NOMO-1 treated with dmso at 0.1 percent for 144 hours (cell line): ENCODE results near the gene MREG.
"Not testable (repeated sequence)": the region's sequence is repeated elsewhere in the genome, so short reads cannot be mapped to it uniquely, and the experiment has no call there.

Source experiments
- DNase-seq: peaks from one replicate; lab custom pipeline; 2025; ENCODE audit not compliant: unreplicated experiment; lab: John Stamatoyannopoulos, UW

Gene MREG

GRCh38 chr2:215994911-215995310 lies 18.4 kb downstream of the MREG start:
- no peak for DNase-seq

GRCh38 chr2:215988556-215989207 lies 24.7 kb downstream of the MREG start:
- not testable (repeated sequence) for DNase-seq

- no peak for DNase-seq
These were observed 28.1 kb downstream of the MREG start for GRCh38 chr2:215985257-215985656.

GRCh38 chr2:215984661-215985060 lies 28.7 kb downstream of the MREG start:
- DNase-seq, result no peak

GRCh38 chr2:215983581-215984351 lies 29.6 kb downstream of the MREG start:
- no peak for DNase-seq

GRCh38 chr2:215982465-215982875 lies 30.9 kb downstream of the MREG start:
- no peak for DNase-seq

- DNase-seq, result no peak
These were observed 32.2 kb downstream of the MREG start for GRCh38 chr2:215981115-215981514.

GRCh38 chr2:215979620-215980019 lies 33.7 kb downstream of the MREG start:
- no peak for DNase-seq

- DNase-seq, result no peak
These were observed 38.5 kb downstream of the MREG start for GRCh38 chr2:215974700-215975429.

- no peak for DNase-seq
These were observed 39.2 kb downstream of the MREG start for GRCh38 chr2:215973954-215974699.

GRCh38 chr2:215973145-215973792 lies 40.1 kb downstream of the MREG start:
- no peak for DNase-seq

GRCh38 chr2:215971671-215972070 lies 41.7 kb downstream of the MREG start:
- DNase-seq, result no peak

- DNase-seq, result not testable (repeated sequence)
These were observed 42.5 kb downstream of the MREG start for GRCh38 chr2:215970894-215971293.

GRCh38 chr2:215970425-215970824 lies 42.9 kb downstream of the MREG start:
- DNase-seq, result no peak

GRCh38 chr2:215969131-215969841 lies 44.1 kb downstream of the MREG start:
- DNase-seq, result no peak

- no peak for DNase-seq
These were observed 44.9 kb downstream of the MREG start for GRCh38 chr2:215968499-215968898.

GRCh38 chr2:215967590-215968378 lies 45.6 kb downstream of the MREG start:
- DNase-seq, result no peak

- DNase-seq, result no peak
These were observed 46.4 kb downstream of the MREG start for GRCh38 chr2:215966951-215967350.

GRCh38 chr2:215966274-215966673 lies 47.1 kb downstream of the MREG start:
- DNase-seq, result no peak
